ENCODE measurements around the gene SBSN.

Gene SBSN

DNA sequence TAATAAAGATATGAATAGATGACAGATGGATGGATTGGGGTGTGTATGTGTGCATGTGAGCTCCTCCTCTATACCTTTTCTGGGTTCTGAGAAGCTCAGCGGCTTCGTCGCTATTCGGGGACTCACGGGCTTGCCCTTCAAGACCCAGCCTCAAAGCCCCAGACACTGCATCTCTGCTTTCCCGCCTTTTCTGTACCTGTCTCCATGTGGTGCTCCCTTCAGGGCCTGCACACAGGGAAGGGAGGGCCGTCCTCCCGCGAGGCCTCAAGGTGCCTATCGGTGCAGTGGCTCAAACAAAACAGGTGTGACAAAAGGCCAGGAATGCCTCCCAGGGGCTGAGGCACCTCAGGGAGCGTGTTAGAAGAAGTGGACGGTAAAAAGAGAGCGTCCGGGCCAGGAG, 54.0 kb downstream of the SBSN start:
- H3K4me1 ChIP-seq: peaks cover 7% of the 10 kb centered on the region
- H3K9me3 ChIP-seq (ENCODE audit: control insufficient read depth, low read length): no peaks in the 10 kb centered on the region
- H3K9ac ChIP-seq: no peak overlapping the region
- H2AFZ ChIP-seq: no peak overlapping the region
- no peak overlapping the region for H3K27ac ChIP-seq
- H3K79me2 ChIP-seq: no peaks in the 10 kb centered on the region
- H3K4me2 ChIP-seq (ENCODE audit: low read length): no peak overlapping the region
- H3K27me3 ChIP-seq (ENCODE audit: control insufficient read depth, insufficient read depth, low read length): no peaks in the 10 kb centered on the region
- H3K4me3 ChIP-seq (ENCODE audit: low read depth, low read length): no peak overlapping the region
- H3K36me3 ChIP-seq (ENCODE audit: control insufficient read depth, insufficient read depth, low read length): no peaks in the 10 kb centered on the region
- TF ChIP-seq, protein P1, sequence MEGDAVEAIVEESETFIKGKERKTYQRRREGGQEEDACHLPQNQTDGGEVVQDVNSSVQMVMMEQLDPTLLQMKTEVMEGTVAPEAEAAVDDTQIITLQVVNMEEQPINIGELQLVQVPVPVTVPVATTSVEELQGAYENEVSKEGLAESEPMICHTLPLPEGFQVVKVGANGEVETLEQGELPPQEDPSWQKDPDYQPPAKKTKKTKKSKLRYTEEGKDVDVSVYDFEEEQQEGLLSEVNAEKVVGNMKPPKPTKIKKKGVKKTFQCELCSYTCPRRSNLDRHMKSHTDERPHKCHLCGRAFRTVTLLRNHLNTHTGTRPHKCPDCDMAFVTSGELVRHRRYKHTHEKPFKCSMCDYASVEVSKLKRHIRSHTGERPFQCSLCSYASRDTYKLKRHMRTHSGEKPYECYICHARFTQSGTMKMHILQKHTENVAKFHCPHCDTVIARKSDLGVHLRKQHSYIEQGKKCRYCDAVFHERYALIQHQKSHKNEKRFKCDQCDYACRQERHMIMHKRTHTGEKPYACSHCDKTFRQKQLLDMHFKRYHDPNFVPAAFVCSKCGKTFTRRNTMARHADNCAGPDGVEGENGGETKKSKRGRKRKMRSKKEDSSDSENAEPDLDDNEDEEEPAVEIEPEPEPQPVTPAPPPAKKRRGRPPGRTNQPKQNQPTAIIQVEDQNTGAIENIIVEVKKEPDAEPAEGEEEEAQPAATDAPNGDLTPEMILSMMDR (IDR thresholded peaks at IDR 0.05): no peak

Data from parathyroid adenoma (tissue), 2 donors.